Ishikawa (cell line): ENCODE data around the gene HCK.

Source experiments
- EP300 ChIP-seq: IDR thresholded peaks from 2 replicates; pipeline ENCODE4 v1.6.1; 2012; ENCODE audit warnings: borderline replicate concordance
- TAF1 ChIP-seq: IDR thresholded peaks from 2 replicates; pipeline ENCODE4 v1.6.1; 2012; ENCODE audit warnings: low read depth, mild to moderate bottlenecking
- YY1 ChIP-seq: IDR thresholded peaks from 2 replicates; pipeline ENCODE4 v1.6.1; 2012; ENCODE audit warnings: low read depth
- TF ChIP-seq, protein P1 (sequence below): IDR thresholded peaks from 2 replicates; pipeline ENCODE4 v1.6.1; 2012

- no peak for TF ChIP-seq TAF1
- TF ChIP-seq, protein P1, sequence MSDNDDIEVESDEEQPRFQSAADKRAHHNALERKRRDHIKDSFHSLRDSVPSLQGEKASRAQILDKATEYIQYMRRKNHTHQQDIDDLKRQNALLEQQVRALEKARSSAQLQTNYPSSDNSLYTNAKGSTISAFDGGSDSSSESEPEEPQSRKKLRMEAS = no peak
- TF ChIP-seq EP300 = no peak
- TF ChIP-seq YY1 = no peak
Observed at GRCh38 chr20:32010101-32010500, 41.9 kb upstream of the HCK start, which contains the start of gene CCM2L.
